Measurements from ENCODE around the gene LIPC.

GRCh38 chr15:58487041-58487723 is 55.4 kb downstream of the LIPC start:
- TF ChIP-seq, protein P1, sequence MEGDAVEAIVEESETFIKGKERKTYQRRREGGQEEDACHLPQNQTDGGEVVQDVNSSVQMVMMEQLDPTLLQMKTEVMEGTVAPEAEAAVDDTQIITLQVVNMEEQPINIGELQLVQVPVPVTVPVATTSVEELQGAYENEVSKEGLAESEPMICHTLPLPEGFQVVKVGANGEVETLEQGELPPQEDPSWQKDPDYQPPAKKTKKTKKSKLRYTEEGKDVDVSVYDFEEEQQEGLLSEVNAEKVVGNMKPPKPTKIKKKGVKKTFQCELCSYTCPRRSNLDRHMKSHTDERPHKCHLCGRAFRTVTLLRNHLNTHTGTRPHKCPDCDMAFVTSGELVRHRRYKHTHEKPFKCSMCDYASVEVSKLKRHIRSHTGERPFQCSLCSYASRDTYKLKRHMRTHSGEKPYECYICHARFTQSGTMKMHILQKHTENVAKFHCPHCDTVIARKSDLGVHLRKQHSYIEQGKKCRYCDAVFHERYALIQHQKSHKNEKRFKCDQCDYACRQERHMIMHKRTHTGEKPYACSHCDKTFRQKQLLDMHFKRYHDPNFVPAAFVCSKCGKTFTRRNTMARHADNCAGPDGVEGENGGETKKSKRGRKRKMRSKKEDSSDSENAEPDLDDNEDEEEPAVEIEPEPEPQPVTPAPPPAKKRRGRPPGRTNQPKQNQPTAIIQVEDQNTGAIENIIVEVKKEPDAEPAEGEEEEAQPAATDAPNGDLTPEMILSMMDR (IDR thresholded peaks at IDR 0.05): no peak
- TF ChIP-seq POLR2A (IDR thresholded peaks at IDR 0.05): no peak

Data from thyroid gland (tissue), 4 donors.